RWPE2 (cell line): Measurements from ENCODE around the gene EXPH5.

Experiments used
- ATAC-seq: fragments of 200-7000 bp; cut with Tn5 transposase; 3 replicates; pipeline ENCODE4 v1.9.1; 2021; ENCODE audit warnings: low read depth
- DNase-seq: peaks from one replicate; pipeline ENCODE4 v3.0.0-alpha.2; 2020; ENCODE audit warnings: low spot score
- H3K27ac ChIP-seq: fragments of 450-650 bp; 2 replicates; pipeline ENCODE4 v1.5.1; 2017; ENCODE audit warnings: mild to moderate bottlenecking; ENCODE audit not compliant: poor library complexity, severe bottlenecking
- H3K27me3 ChIP-seq: fragments of 250-450 bp; sonication (Bioruptor Pico); 2 replicates; pipeline ENCODE4 v1.5.1; 2021; ENCODE audit warnings: mild to moderate bottlenecking, moderate library complexity; ENCODE audit not compliant: insufficient read depth, poor library complexity, severe bottlenecking
- H3K36me3 ChIP-seq: fragments of 250-450 bp; sonication (Bioruptor Pico); 2 replicates; pipeline ENCODE4 v1.5.1; 2020; ENCODE audit warnings: low read depth, mild to moderate bottlenecking, moderate library complexity
- H3K4me1 ChIP-seq: fragments of 250-450 bp; sonication (Bioruptor Pico); 2 replicates; pipeline ENCODE4 v1.5.1; 2021; ENCODE audit warnings: mild to moderate bottlenecking, moderate library complexity; ENCODE audit not compliant: insufficient read depth, poor library complexity, severe bottlenecking
- H3K4me3 ChIP-seq: fragments of 250-450 bp; sonication (Bioruptor Pico); 2 replicates; pipeline ENCODE4 v1.5.1; 2021; ENCODE audit warnings: mild to moderate bottlenecking, moderate library complexity; ENCODE audit not compliant: severe bottlenecking
- H3K9me3 ChIP-seq: fragments of 250-450 bp; sonication (Bioruptor Pico); 2 replicates; pipeline ENCODE4 v1.5.1; 2021; ENCODE audit warnings: mild to moderate bottlenecking, moderate library complexity; ENCODE audit not compliant: severe bottlenecking
- CTCF ChIP-seq: fragments of 450-650 bp; IDR thresholded peaks from one replicate; pipeline ENCODE4 v1.5.1; 2017; ENCODE audit warnings: mild to moderate bottlenecking, moderate library complexity; ENCODE audit not compliant: poor library complexity, severe bottlenecking

EXPH5 gene

GRCh38 chr11:108468478-108468864 is 125.1 kb downstream of the EXPH5 start:
- DNase-seq (no peak), ATAC-seq (no peak)
- no peak for TF ChIP-seq CTCF

GRCh38 chr11:108467091-108467823 is 126.3 kb downstream of the EXPH5 start, which contains the start of gene C11orf65:
Gene C11orf65, minus strand, starts transcription at chr11:108467529. Its CDS starts 5,970 bp downstream, at chr11:108461559.
- Histone ChIP-seq H3K36me3 (no peaks in the 10 kb centered on the region), H3K9me3 (no peaks in the 10 kb centered on the region), H3K27me3 (no peaks in the 10 kb centered on the region), H3K27ac (peak within 1 kb of the TSS; percentile 74), H3K4me1 (no peaks in the 10 kb centered on the region), H3K4me3 (peak within 1 kb of the TSS; percentile 56)
- DNase-seq (peak; percentile 95), ATAC-seq (peak; percentile 99)
- TF ChIP-seq CTCF, result no peak

More at GRCh38 chr11:108468478-108468864, 125.1 kb downstream of the EXPH5 start:
- no peaks in the 10 kb centered on the region for H3K9me3 ChIP-seq
- no peaks in the 10 kb centered on the region for H3K4me1 ChIP-seq
- H3K4me3 ChIP-seq, result no peak overlapping the region
- no peaks in the 10 kb centered on the region for H3K27me3 ChIP-seq
- H3K27ac ChIP-seq, result no peak overlapping the region
- no peaks in the 10 kb centered on the region for H3K36me3 ChIP-seq

GRCh38 chr11:108466405-108466804 is 127.2 kb downstream of the EXPH5 start:
- TF ChIP-seq CTCF, result no peak
- no peaks in the 10 kb centered on the region for H3K27me3 ChIP-seq
- no peak for ATAC-seq
- H3K4me1 ChIP-seq, result no peaks in the 10 kb centered on the region
- H3K36me3 ChIP-seq, result no peaks in the 10 kb centered on the region
- DNase-seq, result no peak
- H3K4me3 ChIP-seq, result peak overlapping the region; percentile 56
- no peaks in the 10 kb centered on the region for H3K9me3 ChIP-seq
- peak overlapping the region; percentile 74 for H3K27ac ChIP-seq
